SK-N-SH (cell line): ENCODE results near the gene SPTLC1. TPM values are rescaled to one million over a fixed set of nuclear protein-coding genes. Genes with fewer than 3 reads are reported as not detected.

Experiments
- CTCF ChIA-PET: fragments of 300-600, 350-600 bp; formaldehyde crosslinking; extraction: SDS; loops from one replicate; lab custom pipeline; 2021; lab: Yijun Ruan, JAX
- POLR2A ChIA-PET: fragments of 350-600 bp; sonication (Branson Sonifier 250); formaldehyde crosslinking; extraction: SDS; loops from one replicate; lab custom pipeline; 2020; ENCODE audit warnings: antibody characterized with exemption, inconsistent platforms; lab: Yijun Ruan, JAX
- DNase-seq: peaks from one replicate; pipeline ENCODE4 v3.0.0; 2012
- H2AFZ ChIP-seq: fragments of 200-600 bp; sonication (generic); 2 replicates; pipeline ENCODE4 v1.8.1; 2016; ENCODE audit warnings: antibody characterized with exemption, mild to moderate bottlenecking, low read depth
- H3F3A ChIP-seq: fragments of 200-600 bp; sonication (generic); replicated peaks from 2 replicates; pipeline ENCODE3; 2016; ENCODE audit warnings: antibody characterized with exemption, mild to moderate bottlenecking; ENCODE audit not compliant: insufficient read depth
- H3K27ac ChIP-seq, 2 experiments: fragments of 200-500 bp in 1 of 2; fragments of 200-600 bp in 1 of 2; sonication (Bioruptor generic) in 1 of 2; sonication (generic), shearing (Covaris generic) in 1 of 2; 2 replicates each; pipeline versions ENCODE4 v1.5.1 to v1.6.1; 2014 to 2016; ENCODE audit warnings: low read depth in 2 of 2, inconsistent platforms in 1 of 2, low read length in 1 of 2, mild to moderate bottlenecking in 1 of 2, mixed read lengths in 1 of 2
- H3K27me3 ChIP-seq: fragments of 200-600 bp; sonication (generic), shearing (Covaris generic); 2 replicates; pipeline ENCODE4 v1.6.1; 2016; ENCODE audit warnings: mixed run types; ENCODE audit not compliant: insufficient read depth
- H3K36me3 ChIP-seq, 2 experiments: fragments of 200-500 bp in 1 of 2; fragments of 200-600 bp in 1 of 2; sonication (Bioruptor generic) in 1 of 2; sonication (generic) in 1 of 2; replicated peaks in 1 of 2; 2 replicates each; pipeline versions ENCODE3 to v1.5.1; 2014 to 2016; ENCODE audit warnings: low read length in 1 of 2, mild to moderate bottlenecking in 1 of 2; ENCODE audit not compliant: insufficient read depth in 2 of 2, control insufficient read depth in 1 of 2
- H3K4me1 ChIP-seq, 2 experiments: fragments of 200-500 bp in 1 of 2; fragments of 200-600 bp in 1 of 2; sonication (Bioruptor generic) in 1 of 2; sonication (generic), shearing (Covaris generic) in 1 of 2; 2 replicates each; pipeline versions ENCODE4 v1.5.1 to v1.6.1; 2014 to 2016; ENCODE audit warnings: low read depth in 1 of 2, low read length in 1 of 2, mixed run types in 1 of 2; ENCODE audit not compliant: insufficient read depth in 2 of 2, control insufficient read depth in 1 of 2
- H3K4me2 ChIP-seq: fragments of 200-600 bp; sonication (generic), shearing (Covaris generic); 2 replicates; pipeline ENCODE4 v1.6.1; 2017; ENCODE audit warnings: mixed run types
- H3K4me3 ChIP-seq, 2 experiments: fragments of 200-500 bp in 1 of 2; fragments of 200-600 bp in 1 of 2; sonication (Bioruptor generic) in 1 of 2; sonication (generic), shearing (Covaris generic) in 1 of 2; 2 replicates each; pipeline versions ENCODE4 v1.5.1 to v1.8.1; 2014 to 2016; ENCODE audit warnings: low read depth in 2 of 2, inconsistent platforms in 1 of 2, low read length in 1 of 2, mild to moderate bottlenecking in 1 of 2, mixed read lengths in 1 of 2, moderate library complexity in 1 of 2
- H3K79me2 ChIP-seq: fragments of 200-600 bp; sonication (generic); 2 replicates; pipeline ENCODE4 v1.8.1; 2017; ENCODE audit warnings: mild to moderate bottlenecking; ENCODE audit not compliant: insufficient read depth
- H3K9ac ChIP-seq: fragments of 200-600 bp; sonication (generic); 2 replicates; pipeline ENCODE4 v1.6.1; 2017; ENCODE audit warnings: mixed run types
- H3K9me2 ChIP-seq: fragments of 200-600 bp; sonication (generic); 2 replicates; pipeline ENCODE4 v1.6.1; 2017; ENCODE audit warnings: mixed run types
- H3K9me3 ChIP-seq: fragments of 200-600 bp; sonication (generic); 2 replicates; pipeline ENCODE4 v1.6.1; 2017; ENCODE audit warnings: mixed run types, mild to moderate bottlenecking, moderate library complexity
- H4K20me1 ChIP-seq: fragments of 200-600 bp; sonication (generic); 2 replicates; pipeline ENCODE4 v1.6.1; 2017; ENCODE audit warnings: mild to moderate bottlenecking, mixed run types; ENCODE audit not compliant: insufficient read depth
- ELF1 ChIP-seq: IDR thresholded peaks from 2 replicates; pipeline ENCODE4 v1.4.0; 2012
- EP300 ChIP-seq, 2 experiments: IDR thresholded peaks; 2 replicates each; pipeline versions ENCODE4 v1.4.0 to v1.6.1; 2012; ENCODE audit warnings: borderline replicate concordance in 1 of 2, low read depth in 1 of 2, low read length in 1 of 2
- FOXJ3 ChIP-seq: sonication (generic); formaldehyde crosslinking; IDR thresholded peaks from 2 replicates; pipeline ENCODE4 v1.5.1; 2020; ENCODE audit warnings: mild to moderate bottlenecking, missing genetic modification reagents
- FOXM1 ChIP-seq: IDR thresholded peaks from 2 replicates; pipeline ENCODE4 v1.4.0; 2012; ENCODE audit warnings: low read depth, mild to moderate bottlenecking
- GATA2 ChIP-seq: sonication (generic); formaldehyde crosslinking; IDR thresholded peaks from 2 replicates; pipeline ENCODE4 v1.5.0; 2020; ENCODE audit warnings: mild to moderate bottlenecking, missing genetic modification reagents
- JUND ChIP-seq: IDR thresholded peaks from 2 replicates; pipeline ENCODE4 v1.4.0; 2012
- MEF2A ChIP-seq: IDR thresholded peaks from 2 replicates; pipeline ENCODE4 v1.4.0; 2012; ENCODE audit warnings: low read depth, borderline replicate concordance
- NFIC ChIP-seq: IDR thresholded peaks from 2 replicates; pipeline ENCODE4 v1.4.0; 2012; ENCODE audit warnings: borderline replicate concordance
- NRF1 ChIP-seq: IDR thresholded peaks from 2 replicates; pipeline ENCODE4 v1.6.1; 2012; ENCODE audit warnings: low read depth, mild to moderate bottlenecking, low read length
- POLR2AphosphoS5 ChIP-seq: IDR thresholded peaks from 2 replicates; pipeline ENCODE4 v1.6.1; 2012; ENCODE audit warnings: low read depth, low read length
- RAD21 ChIP-seq: IDR thresholded peaks from 2 replicates; pipeline ENCODE4 v1.6.1; 2012; ENCODE audit warnings: mild to moderate bottlenecking, low read length
- REST ChIP-seq: IDR thresholded peaks from 2 replicates; pipeline ENCODE4 v1.6.1; 2012; ENCODE audit warnings: mild to moderate bottlenecking, low read depth, low read length, moderate library complexity
- RFX5 ChIP-seq: IDR thresholded peaks from 2 replicates; pipeline ENCODE4 v1.6.1; 2012; ENCODE audit warnings: mild to moderate bottlenecking, improper control_type of control experiment, low read length
- RXRA ChIP-seq: IDR thresholded peaks from 2 replicates; pipeline ENCODE4 v1.4.0; 2012; ENCODE audit warnings: low read depth, mild to moderate bottlenecking, borderline replicate concordance
- SMC3 ChIP-seq: IDR thresholded peaks from 2 replicates; pipeline ENCODE4 v1.6.1; 2012; ENCODE audit warnings: low read depth, low read length, improper control_type of control experiment
- TAF1 ChIP-seq: IDR thresholded peaks from 2 replicates; pipeline ENCODE4 v1.6.1; 2012; ENCODE audit warnings: low read depth, mild to moderate bottlenecking, low read length, moderate library complexity, borderline replicate concordance
- TCF12 ChIP-seq: IDR thresholded peaks from 2 replicates; pipeline ENCODE4 v1.4.0; 2012
- TEAD4 ChIP-seq: IDR thresholded peaks from 2 replicates; pipeline ENCODE4 v1.4.0; 2012; ENCODE audit warnings: mild to moderate bottlenecking, borderline replicate concordance; ENCODE audit not compliant: insufficient read depth
- ZBTB33 ChIP-seq: IDR thresholded peaks from 2 replicates; pipeline ENCODE4 v1.4.0; 2012; ENCODE audit warnings: low read depth, borderline replicate concordance
- WGBS: methylation state at CpG from one replicate; pipeline ENCODE4 v1.1.6; 2017; ENCODE audit warnings: low lambda C conversion rate; 5-methylcytosine and 5-hydroxymethylcytosine counted together
- polyA plus RNA-seq, 3 experiments: library from polyadenylated mRNA; depleted of rRNA; stranded (reverse); fragments of >200 nt; gene quantifications; 2 replicates each; pipeline ENCODE4 v1.2.3, GENCODE V29; 2012
- TF ChIP-seq, protein P1 (sequence below): IDR thresholded peaks from 2 replicates; pipeline ENCODE4 v1.4.0; 2012; ENCODE audit warnings: low read depth
- TF ChIP-seq, protein P2 (sequence below): IDR thresholded peaks from 2 replicates; pipeline ENCODE4; 2012
- TF ChIP-seq, protein P3 (sequence below): fragments of 150-350 bp; IDR thresholded peaks from 2 replicates; pipeline ENCODE4 v1.6.1; 2017; ENCODE audit warnings: antibody characterized with exemption, low read length, low read depth, borderline replicate concordance

SPTLC1 gene
- polyA plus RNA-seq, 1 of the 3 experiments (the other 2 are of a cell fraction), result 53.9 TPM

GRCh38 chr9:92061184-92061583 lies 54.0 kb downstream of the SPTLC1 start:
- no peak overlapping the region for H3K27ac ChIP-seq
- H3K79me2 ChIP-seq, result peaks cover 33% of the 10 kb centered on the region
- POLR2A ChIA-PET, result no interaction called here
- no peak overlapping the region for H3K4me2 ChIP-seq
- H3K9ac ChIP-seq, result no peak overlapping the region
- H3K9me2 ChIP-seq, result no peaks in the 10 kb centered on the region
- H3K9me3 ChIP-seq, result peaks cover 23% of the 10 kb centered on the region
- no peak overlapping the region for H3K4me3 ChIP-seq
- 96% methylated on average over 2 of the region's 2 CpGs for WGBS
- H3F3A ChIP-seq, result no peaks in the 10 kb centered on the region
- no peaks in the 10 kb centered on the region for H3K27me3 ChIP-seq
- peaks cover 79 to 86% of the 10 kb centered on the region in 2 experiments for H3K36me3 ChIP-seq
- no peak for TF ChIP-seq MEF2A
- no peak for TF ChIP-seq RFX5
- TF ChIP-seq POLR2AphosphoS5, result no peak
- no peak for TF ChIP-seq SMC3
- TF ChIP-seq TAF1, result no peak
- TF ChIP-seq RAD21, result no peak
- TF ChIP-seq ZBTB33, result no peak
- TF ChIP-seq FOXJ3 (CRISPR knock-in tag), result no peak
- no peak for TF ChIP-seq EP300 (IDR thresholded peaks at IDR 0.05; ENCODE audit: borderline replicate concordance in 1 of 2, low read depth in 1 of 2, low read length in 1 of 2)
- TF ChIP-seq FOXM1, result no peak
- no peak for TF ChIP-seq GATA2 (CRISPR knock-in tag)
- no peak for TF ChIP-seq TCF12
- TF ChIP-seq JUND, result no peak
- TF ChIP-seq NFIC, result no peak
- no peak overlapping the region for H2AFZ ChIP-seq
- H4K20me1 ChIP-seq, result no peaks in the 10 kb centered on the region
- H3K4me1 ChIP-seq, result no peaks in the 10 kb centered on the region
- CTCF ChIA-PET, result interaction anchor here (1.1 kb wide), 1 partner anchor 106 kb away, joined by 3 read pairs; no protein-coding TSS in a partner anchor
- DNase-seq, result no peak

DNA sequence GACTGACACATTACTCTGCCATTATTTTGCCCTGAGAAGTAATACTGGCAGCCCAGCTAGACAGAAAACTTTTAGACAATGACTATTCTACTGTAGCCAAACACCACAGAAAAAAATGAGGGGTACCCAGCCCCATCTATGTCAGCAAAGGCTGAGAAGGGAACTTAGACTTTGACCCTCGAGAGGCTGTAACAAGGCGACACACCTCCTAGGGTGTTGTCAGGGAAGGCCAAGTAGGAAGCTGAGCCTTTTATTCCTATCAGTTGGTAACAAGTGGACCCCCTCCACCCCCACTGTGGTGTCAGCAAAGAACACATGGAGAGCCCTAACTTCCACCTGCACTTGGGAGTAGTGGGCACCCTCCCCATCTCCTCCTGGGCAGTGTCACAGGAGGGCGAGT lies 55.6 kb downstream of the SPTLC1 start:
- H2AFZ ChIP-seq, result no peak overlapping the region
- 93% methylated on average over 3 of the region's 3 CpGs for WGBS
- no peak overlapping the region for H3K9ac ChIP-seq
- peaks cover 23% of the 10 kb centered on the region for H3K9me3 ChIP-seq
- no peak for DNase-seq
- peaks cover 72 to 81% of the 10 kb centered on the region in 2 experiments for H3K36me3 ChIP-seq
- no peaks in the 10 kb centered on the region for H3K4me1 ChIP-seq
- H3K9me2 ChIP-seq, result no peaks in the 10 kb centered on the region
- ChIA-PET CTCF (no interaction called here), POLR2A (no interaction called here)
- no peak overlapping the region for H3K4me3 ChIP-seq
- no peaks in the 10 kb centered on the region for H3F3A ChIP-seq
- no peaks in the 10 kb centered on the region for H3K27me3 ChIP-seq
- H3K79me2 ChIP-seq, result peaks cover 33% of the 10 kb centered on the region
- H3K27ac ChIP-seq, result no peak overlapping the region
- H4K20me1 ChIP-seq, result no peaks in the 10 kb centered on the region
- no peak overlapping the region for H3K4me2 ChIP-seq
- TF ChIP-seq, protein P1, sequence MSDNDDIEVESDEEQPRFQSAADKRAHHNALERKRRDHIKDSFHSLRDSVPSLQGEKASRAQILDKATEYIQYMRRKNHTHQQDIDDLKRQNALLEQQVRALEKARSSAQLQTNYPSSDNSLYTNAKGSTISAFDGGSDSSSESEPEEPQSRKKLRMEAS, result no peak
- no peak for TF ChIP-seq TCF12
- TF ChIP-seq RXRA, result no peak
- TF ChIP-seq, protein P2, sequence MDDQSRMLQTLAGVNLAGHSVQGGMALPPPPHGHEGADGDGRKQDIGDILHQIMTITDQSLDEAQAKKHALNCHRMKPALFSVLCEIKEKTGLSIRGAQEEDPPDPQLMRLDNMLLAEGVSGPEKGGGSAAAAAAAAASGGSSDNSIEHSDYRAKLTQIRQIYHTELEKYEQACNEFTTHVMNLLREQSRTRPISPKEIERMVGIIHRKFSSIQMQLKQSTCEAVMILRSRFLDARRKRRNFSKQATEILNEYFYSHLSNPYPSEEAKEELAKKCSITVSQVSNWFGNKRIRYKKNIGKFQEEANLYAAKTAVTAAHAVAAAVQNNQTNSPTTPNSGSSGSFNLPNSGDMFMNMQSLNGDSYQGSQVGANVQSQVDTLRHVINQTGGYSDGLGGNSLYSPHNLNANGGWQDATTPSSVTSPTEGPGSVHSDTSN, result no peak
- no peak for TF ChIP-seq ELF1
- no peak for TF ChIP-seq NRF1
- no peak for TF ChIP-seq MEF2A
- TF ChIP-seq TEAD4, result no peak
- no peak for TF ChIP-seq POLR2AphosphoS5
- TF ChIP-seq, protein P3, sequence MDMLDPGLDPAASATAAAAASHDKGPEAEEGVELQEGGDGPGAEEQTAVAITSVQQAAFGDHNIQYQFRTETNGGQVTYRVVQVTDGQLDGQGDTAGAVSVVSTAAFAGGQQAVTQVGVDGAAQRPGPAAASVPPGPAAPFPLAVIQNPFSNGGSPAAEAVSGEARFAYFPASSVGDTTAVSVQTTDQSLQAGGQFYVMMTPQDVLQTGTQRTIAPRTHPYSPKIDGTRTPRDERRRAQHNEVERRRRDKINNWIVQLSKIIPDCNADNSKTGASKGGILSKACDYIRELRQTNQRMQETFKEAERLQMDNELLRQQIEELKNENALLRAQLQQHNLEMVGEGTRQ, result no peak
- TF ChIP-seq REST, result no peak
